Kidney capillary endothelial cell (primary cell): Measurements from ENCODE around the gene CDH16.
A peak's percentile ranks its signal among the peaks of the same experiment; 100 is the strongest.
"Not testable (repeated sequence)": the region's sequence is repeated elsewhere in the genome, so short reads cannot be mapped to it uniquely, and the experiment has no call there.

Source experiments
- DNase-seq: peaks from one replicate; pipeline ENCODE4 v3.0.0-alpha.2; 2018; ENCODE audit warnings: low spot score

The CDH16 gene

DNA sequence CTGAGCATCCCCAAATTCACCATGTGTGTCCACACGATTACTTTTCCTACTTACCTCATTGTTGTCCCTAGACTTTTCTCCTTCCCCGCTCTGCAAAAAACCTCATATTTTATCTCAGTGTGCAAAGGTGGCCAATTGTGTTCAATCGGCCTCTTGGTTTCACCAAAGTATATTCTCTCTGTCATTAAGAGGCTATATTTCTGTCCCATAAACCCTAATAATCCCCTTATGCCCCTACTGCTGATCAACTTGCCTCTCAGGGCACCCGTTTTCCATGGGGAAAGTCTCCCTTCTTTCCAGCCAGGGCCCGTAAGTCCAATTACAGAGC is 28.3 kb upstream of the CDH16 start:
- DNase-seq: no peak

DNA sequence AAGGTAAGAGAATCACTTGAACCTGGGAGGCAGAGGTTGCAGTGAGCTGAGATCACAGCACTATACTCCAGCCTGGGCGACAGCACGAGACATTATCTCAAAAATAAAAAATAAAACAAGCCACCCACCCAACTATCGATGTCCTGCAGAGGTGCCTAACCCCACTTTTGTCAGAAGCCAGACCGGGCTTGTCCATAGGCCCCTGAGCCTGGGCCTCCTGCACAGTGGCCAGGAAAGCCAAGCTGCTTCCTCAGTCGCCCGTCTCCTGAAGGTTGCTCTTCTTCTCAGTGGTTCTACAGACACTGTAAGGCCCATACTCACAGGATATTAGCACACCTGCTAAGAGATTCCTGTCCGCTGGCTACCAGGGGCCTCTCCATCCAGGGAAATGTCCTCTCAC is 27.9 kb upstream of the CDH16 start:
- no peak for DNase-seq

GRCh38 chr16:66945939-66946338 is 27.3 kb upstream of the CDH16 start:
- no peak for DNase-seq

GRCh38 chr16:66944971-66945370 is 26.3 kb upstream of the CDH16 start:
- DNase-seq: not testable (repeated sequence)

GRCh38 chr16:66944054-66944441 is 25.4 kb upstream of the CDH16 start:
- DNase-seq: no peak

- no peak for DNase-seq
Observed at GRCh38 chr16:66943426-66944053, 24.9 kb upstream of the CDH16 start.

DNA sequence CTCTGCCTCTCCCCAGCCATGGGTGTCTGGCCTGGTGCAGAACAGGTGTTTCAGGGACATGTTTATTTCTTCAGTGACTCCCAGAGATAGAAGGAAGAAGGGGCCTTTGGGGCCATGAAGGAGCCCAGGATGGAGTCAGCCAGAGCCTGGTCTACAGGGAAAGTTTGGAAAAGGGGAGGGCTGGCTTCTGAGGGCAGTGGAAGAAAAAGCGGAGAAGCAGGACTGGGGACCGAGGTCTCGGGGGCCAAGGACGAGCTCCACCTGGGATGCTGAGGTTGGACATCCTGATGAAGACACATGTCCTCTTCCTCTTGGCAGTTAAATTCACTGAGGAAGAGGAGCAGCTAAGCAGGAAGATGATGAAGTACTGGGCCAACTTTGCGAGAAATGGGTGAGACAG is 24.3 kb upstream of the CDH16 start:
- no peak for DNase-seq

- no peak for DNase-seq
Observed at GRCh38 chr16:66940236-66940635, 21.6 kb upstream of the CDH16 start.

DNA sequence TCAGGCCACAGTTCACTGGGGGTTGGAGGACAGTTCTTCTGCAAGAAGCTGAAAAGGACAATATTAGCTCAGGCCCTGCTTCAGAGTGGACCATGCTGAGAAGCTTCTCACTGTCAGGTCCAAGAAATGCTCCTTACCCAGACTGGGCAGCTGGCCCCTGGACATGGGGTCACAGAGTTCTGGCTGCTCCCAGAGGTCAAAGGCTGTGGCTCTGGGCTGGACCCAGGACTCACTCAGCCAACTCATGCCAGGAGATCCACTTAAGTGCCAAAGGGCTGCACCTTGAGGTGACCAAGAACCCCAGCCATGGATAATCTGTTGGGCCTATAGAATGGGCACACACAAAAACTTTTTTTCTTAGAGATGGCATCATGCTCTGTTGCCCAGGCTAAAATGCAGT is 20.7 kb upstream of the CDH16 start:
- no peak for DNase-seq

- no peak for DNase-seq
Observed at GRCh38 chr16:66937725-66938337, 19.1 kb upstream of the CDH16 start.

GRCh38 chr16:66936889-66937554 is 18.3 kb upstream of the CDH16 start:
- DNase-seq: no peak

- DNase-seq: no peak
Observed at GRCh38 chr16:66936462-66936861, 17.8 kb upstream of the CDH16 start.

DNA sequence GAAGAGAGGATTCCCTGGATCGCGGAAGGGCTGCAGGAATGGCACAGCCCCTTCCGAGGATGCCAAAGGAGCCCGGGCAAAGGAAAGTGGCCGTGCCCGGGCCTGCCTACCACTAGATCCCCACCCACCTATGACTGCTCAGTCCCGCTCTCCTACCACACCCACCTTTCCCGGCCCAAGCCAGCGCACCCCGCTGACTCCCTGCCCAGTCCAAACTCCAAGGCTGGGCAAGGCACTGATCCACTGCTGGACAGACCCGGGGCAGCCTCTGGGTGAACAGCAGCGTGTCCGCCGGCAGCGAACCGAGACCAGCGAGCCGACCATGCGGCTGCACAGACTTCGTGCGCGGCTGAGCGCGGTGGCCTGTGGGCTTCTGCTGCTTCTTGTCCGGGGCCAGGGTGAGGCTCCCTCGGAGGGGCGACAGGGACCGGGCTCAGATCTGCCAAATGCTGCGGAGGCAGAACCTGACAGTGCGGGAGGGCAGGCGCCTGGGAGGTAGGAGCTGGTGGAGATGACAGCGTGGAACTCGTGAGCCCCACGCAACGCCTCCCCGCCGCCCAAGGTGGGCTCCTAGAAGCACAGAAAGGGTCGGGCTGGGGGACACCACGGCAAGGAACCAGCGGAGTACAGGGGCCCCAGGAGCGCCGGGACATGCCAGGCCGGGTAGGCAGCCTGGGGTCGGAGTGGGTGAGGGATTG is 16.8 kb upstream of the CDH16 start, which contains the start of gene CES2:
CES2 (plus strand) TSS at position 203 of the 698 bp plus-strand sequence; CDS start at position 323, 120 bp downstream.
- peak; percentile 11 for DNase-seq

GRCh38 chr16:66934839-66935313 is 16.2 kb upstream of the CDH16 start:
- DNase-seq: not testable (repeated sequence)

DNA sequence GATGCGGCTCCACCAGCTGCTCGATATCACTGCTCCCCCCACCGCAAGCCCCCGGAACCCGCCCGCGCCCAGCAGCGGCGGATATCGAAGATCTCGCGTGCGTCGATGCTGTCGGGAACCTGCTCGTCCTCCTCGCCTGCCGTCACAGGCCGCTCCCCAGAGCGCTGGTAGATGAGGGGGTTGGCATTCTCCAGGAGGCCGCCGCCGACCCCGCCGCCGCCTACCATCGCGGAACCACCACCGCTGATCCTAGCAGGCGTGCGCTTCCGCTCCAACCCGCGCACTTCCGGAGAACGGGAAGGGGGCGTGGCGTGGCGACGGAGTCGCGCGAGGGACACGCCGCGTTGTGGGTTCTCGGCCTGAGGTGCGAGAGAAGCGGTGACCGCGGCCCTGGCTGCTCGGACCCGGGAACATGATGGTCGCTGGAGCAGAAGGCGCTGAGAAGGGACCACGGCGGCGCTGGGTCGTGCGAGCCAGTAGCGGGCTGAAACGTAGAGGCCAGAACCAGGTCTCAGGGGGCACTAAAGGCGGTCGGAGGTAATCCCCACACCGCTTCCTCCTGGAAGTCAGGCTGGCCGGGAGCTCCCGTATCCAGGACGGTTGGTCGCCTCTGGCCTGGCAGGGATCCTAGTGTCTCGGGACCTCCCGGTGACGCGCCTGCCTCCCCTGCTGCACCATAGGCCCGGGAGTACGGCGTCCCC is 15.6 kb upstream of the CDH16 start, which contains the start of gene CIAO2B:
CIAO2B (minus strand) TSS at position 265 of the 701 bp plus-strand sequence; CDS start at position 227, 38 bp downstream.
- peak; percentile 73 for DNase-seq

DNA sequence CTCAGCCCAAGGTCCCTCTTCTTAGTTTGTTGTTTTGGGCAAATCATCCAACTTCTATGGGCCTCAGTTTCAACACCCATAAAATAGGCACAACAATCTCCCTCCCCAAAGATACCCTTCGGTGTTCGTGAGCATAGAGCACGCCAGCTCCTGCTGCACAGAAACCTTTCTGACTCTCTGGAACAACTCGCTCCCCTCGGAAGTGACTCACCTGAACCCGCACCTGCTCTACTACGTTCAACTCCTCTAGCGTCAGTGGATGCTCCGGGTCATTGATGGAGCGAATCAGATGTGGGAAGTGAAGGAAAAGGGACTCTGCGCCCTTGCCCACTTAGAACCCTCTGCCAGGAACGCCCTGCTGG is 15.1 kb upstream of the CDH16 start:
- DNase-seq: no peak

- no peak for DNase-seq
Observed at GRCh38 chr16:66932076-66932475, 13.4 kb upstream of the CDH16 start.

DNA sequence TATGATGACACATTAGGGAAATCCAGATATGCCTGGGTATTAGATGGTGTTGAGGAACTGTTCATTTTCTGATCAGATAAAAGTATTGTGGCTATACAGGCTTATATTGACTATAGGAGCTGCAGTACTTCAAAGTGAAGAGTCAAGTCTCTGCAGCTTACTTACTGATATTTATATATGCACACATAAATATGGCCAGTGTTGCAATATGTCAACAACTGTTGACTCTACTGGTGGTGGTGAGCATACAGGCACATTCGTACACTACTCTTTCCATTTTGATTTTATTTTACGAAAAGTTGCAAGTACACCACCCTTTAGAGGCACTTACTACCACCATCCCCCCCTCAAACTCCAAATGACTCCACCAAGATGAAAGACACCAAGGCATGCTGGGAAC is 13.0 kb upstream of the CDH16 start:
- DNase-seq: no peak

GRCh38 chr16:66930189-66930588 is 11.5 kb upstream of the CDH16 start:
- DNase-seq: no peak

DNA sequence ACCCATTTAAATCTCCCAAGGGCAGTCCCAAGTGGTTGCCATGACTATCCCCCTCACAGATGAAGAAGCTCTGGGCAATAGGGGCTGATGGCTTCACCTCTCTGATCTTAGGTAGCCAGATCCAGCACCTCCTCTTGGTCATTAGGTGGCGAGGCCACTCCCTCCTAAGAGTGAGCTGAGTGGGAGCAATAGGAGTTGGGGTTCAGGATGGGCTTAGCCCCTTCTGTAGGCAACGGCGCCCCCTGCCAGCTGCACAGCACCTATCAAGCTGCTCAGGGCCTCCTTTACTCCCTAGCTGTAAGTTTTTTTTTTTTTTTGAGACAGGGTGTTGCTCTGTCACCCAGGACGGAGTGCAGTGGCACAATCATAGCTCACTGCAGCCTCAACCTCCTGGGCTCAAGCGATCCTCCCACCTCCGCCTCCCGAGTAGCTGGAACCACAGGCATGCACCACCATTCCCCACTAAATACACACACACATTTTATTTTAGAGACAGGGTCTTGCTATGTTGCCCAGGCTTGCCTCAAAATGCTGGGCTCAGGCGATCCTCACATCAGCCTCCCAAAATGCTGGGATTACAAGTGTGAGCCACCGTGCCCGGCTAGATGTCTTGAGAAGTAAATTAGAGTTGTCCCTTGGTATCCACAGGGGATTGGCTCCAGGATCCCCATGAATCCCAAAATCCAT is 10.2 kb upstream of the CDH16 start:
- DNase-seq: no peak

GRCh38 chr16:66927918-66928649 is 9.4 kb upstream of the CDH16 start:
- no peak for DNase-seq
